ENCODE results near the gene HTR4. TPM values are rescaled to one million over a fixed set of nuclear protein-coding genes. Genes with fewer than 3 reads are reported as not detected.

HTR4 gene
- total RNA-seq, 1 experiment from 2014 or later, result not detected

GRCh38 chr5:148665431-148665830, 11.1 kb upstream of the HTR4 start:
- Mint-ChIP-seq H3K27ac (peak overlapping the region in 1 of 3 experiments; percentile 92; a peak in 2 of 7 replicates), H3K4me1 (no peaks in the 10 kb centered on the region), H3K9me3 (no peaks in the 10 kb centered on the region), H3K27me3 (ENCODE audit: low read depth) (peaks cover 5% of the 10 kb centered on the region), H3K4me3 (no peak overlapping the region), H3K36me3 (ENCODE audit: insufficient read depth in 1 of 3, low read depth in 3 of 3) (no peaks in the 10 kb centered on the region)
- H2BK15ac ChIP-seq (ENCODE audit: low read depth, low read length), result no peak overlapping the region
- H4K5ac ChIP-seq (ENCODE audit: insufficient read length, low read depth, low read length), result no peak overlapping the region
- no peak overlapping the region for H2AK5ac ChIP-seq (ENCODE audit: insufficient read length, low read length)
- no peak overlapping the region for H3K18ac ChIP-seq (ENCODE audit: insufficient read length, low read depth, low read length)
- H3K56ac ChIP-seq (ENCODE audit: insufficient read length, low read depth, low read length), result no peak overlapping the region
- H3K9me3 ChIP-seq (ENCODE audit: control insufficient read depth, low read depth, low read length), result no peaks in the 10 kb centered on the region
- no peak overlapping the region for H3K23ac ChIP-seq (ENCODE audit: insufficient read length, low read depth, low read length)
- no peaks in the 10 kb centered on the region for H3K23me2 ChIP-seq (ENCODE audit: insufficient read length, low read depth, low read length, poor library complexity, severe bottlenecking)
- H3K4me2 ChIP-seq (ENCODE audit: insufficient read depth, insufficient read length, low read length), result no peak overlapping the region
- H2BK5ac ChIP-seq (ENCODE audit: insufficient read length, low read length), result no peak overlapping the region
- H3K79me2 ChIP-seq (ENCODE audit: insufficient read depth, low read length), result no peaks in the 10 kb centered on the region
- H2AFZ ChIP-seq (ENCODE audit: low read length), result no peak overlapping the region
- no peak overlapping the region for H3T11ph ChIP-seq (ENCODE audit: low read length)
- WGBS (ENCODE audit: extremely low coverage, insufficient read length, low lambda C conversion rate), result no CpG with 5 or more reads among the region's 7 CpGs
- no peak overlapping the region for H2BK20ac ChIP-seq (ENCODE audit: low read depth, low read length, poor library complexity, severe bottlenecking)
- H3K4me1 ChIP-seq (ENCODE audit: insufficient read depth, low read length), result no peaks in the 10 kb centered on the region
- no peak overlapping the region for H2BK12ac ChIP-seq (ENCODE audit: insufficient read length, low read depth, low read length)
- no peak overlapping the region for H3K27ac ChIP-seq (ENCODE audit: insufficient read length, low read depth, low read length)
- H3K79me1 ChIP-seq (ENCODE audit: insufficient read depth, low read depth, low read length, poor library complexity, severe bottlenecking), result no peaks in the 10 kb centered on the region
- H4K20me1 ChIP-seq (ENCODE audit: control insufficient read depth, insufficient read depth, insufficient read length), result no peaks in the 10 kb centered on the region
- H3K9ac ChIP-seq (ENCODE audit: extremely low read depth, insufficient read length, low read length), result no peak overlapping the region
- H4K91ac ChIP-seq (ENCODE audit: insufficient read length, low read depth, low read length), result no peak overlapping the region
- TF ChIP-seq CTCF (conservative IDR thresholded peaks at IDR 0.05), result no peak
- H4K8ac ChIP-seq (replicated peaks; ENCODE audit: insufficient read length, low read depth, low read length), result no peak overlapping the region
- H3K27me3 ChIP-seq (ENCODE audit: insufficient read depth, low read length), result no peaks in the 10 kb centered on the region
- no peak overlapping the region for H2BK120ac ChIP-seq (ENCODE audit: low read depth, low read length, poor library complexity, severe bottlenecking)
- no peak for DNase-seq
- H3K14ac ChIP-seq (ENCODE audit: insufficient read depth, low read length), result no peak overlapping the region; the same call in 1 of the 2 replicates
- no peak overlapping the region for H3K4ac ChIP-seq (ENCODE audit: low read depth, low read length)
